Neural progenitor cell (in vitro differentiated cells): Measurements from ENCODE around the gene GLP2R. TPM values are rescaled to one million over a fixed set of nuclear protein-coding genes. Genes with fewer than 3 reads are reported as not detected.

Source experiments
- DNase-seq: peaks from one replicate; pipeline ENCODE4 v3.0.0-alpha.2; 2016; ENCODE audit warnings: low spot score
- H2AFZ ChIP-seq: fragments of 200-600 bp; sonication (generic); replicated peaks from 2 replicates; pipeline ENCODE4 v1.6.1; 2016; ENCODE audit warnings: antibody characterized with exemption
- H3F3A ChIP-seq: fragments of 200-600 bp; sonication (generic); 2 replicates; pipeline ENCODE4 v1.6.1; 2016; ENCODE audit warnings: antibody characterized with exemption, low read depth
- H3K27ac ChIP-seq: fragments of 200-600 bp; sonication (generic); 2 replicates; pipeline ENCODE4 v1.5.1; 2016; ENCODE audit warnings: mild to moderate bottlenecking
- H3K27me3 ChIP-seq: fragments of 200-600 bp; sonication (generic); 2 replicates; pipeline ENCODE4 v1.6.1; 2016; ENCODE audit warnings: mild to moderate bottlenecking, moderate library complexity
- H3K36me3 ChIP-seq: fragments of 200-600 bp; sonication (generic); 2 replicates; pipeline ENCODE4 v1.5.1; 2016
- H3K4me1 ChIP-seq: fragments of 200-600 bp; sonication (generic); 2 replicates; pipeline ENCODE4 v1.6.1; 2016; ENCODE audit warnings: mixed run types
- H3K4me2 ChIP-seq: fragments of 200-600 bp; sonication (generic); 2 replicates; pipeline ENCODE4 v1.6.1; 2016
- H3K4me3 ChIP-seq: fragments of 200-600 bp; sonication (generic); 2 replicates; pipeline ENCODE4 v1.5.1; 2016
- H3K79me2 ChIP-seq: fragments of 200-600 bp; sonication (generic); 2 replicates; pipeline ENCODE4 v1.6.1; 2016; ENCODE audit warnings: low read depth
- H3K9ac ChIP-seq: fragments of 200-600 bp; sonication (generic); 2 replicates; pipeline ENCODE4 v1.6.1; 2016
- H3K9me3 ChIP-seq: fragments of 200-600 bp; sonication (generic); 2 replicates; pipeline ENCODE4 v1.5.1; 2016; ENCODE audit warnings: low read depth
- H4K20me1 ChIP-seq: fragments of 200-600 bp; sonication (generic); 2 replicates; pipeline ENCODE4 v1.6.1; 2016; ENCODE audit warnings: low read depth
- H3K27ac Mint-ChIP-seq: 3 replicates; pipeline ENCODE4 v1.8.0; 2021; ENCODE audit warnings: mixed read lengths
- H3K27me3 Mint-ChIP-seq: 2 replicates; pipeline ENCODE4 v1.8.0; 2022; ENCODE audit warnings: low read depth, mild to moderate bottlenecking, inconsistent platforms, moderate library complexity, mixed read lengths; ENCODE audit not compliant: insufficient read depth
- H3K36me3 Mint-ChIP-seq: 3 replicates; pipeline ENCODE4 v1.8.0; 2021; ENCODE audit warnings: mixed read lengths
- H3K4me1 Mint-ChIP-seq: 3 replicates; pipeline ENCODE4 v1.8.0; 2021; ENCODE audit warnings: mixed read lengths
- H3K4me3 Mint-ChIP-seq: 3 replicates; pipeline ENCODE4 v1.8.0; 2021; ENCODE audit warnings: mild to moderate bottlenecking, moderate library complexity, mixed read lengths
- H3K9me3 Mint-ChIP-seq: 3 replicates; pipeline ENCODE4 v1.8.0; 2020; ENCODE audit warnings: mixed read lengths
- CTCF ChIP-seq: fragments of 200-600 bp; sonication (generic); IDR thresholded peaks from 2 replicates; pipeline ENCODE4 v1.5.1; 2017; ENCODE audit warnings: antibody characterized with exemption, mild to moderate bottlenecking
- EZH2 ChIP-seq: fragments of 200-600 bp; sonication (generic); IDR thresholded peaks from 2 replicates; pipeline ENCODE4 v1.6.1; 2017; ENCODE audit warnings: antibody characterized with exemption, mild to moderate bottlenecking, moderate library complexity
- EZH2phosphoT487 ChIP-seq: fragments of 200-600 bp; sonication (generic); IDR thresholded peaks from 2 replicates; pipeline ENCODE4 v1.6.1; 2017; ENCODE audit warnings: antibody characterized with exemption
- total RNA-seq: library from RNA; depleted of rRNA; stranded (reverse); fragments of >200 nt; gene quantifications from 2 replicates; pipeline ENCODE4 v1.2.3, GENCODE V29; 2015; ENCODE audit warnings: low replicate concordance

Gene GLP2R
- total RNA-seq, 1 donor from 2014 or later: not detected

- Mint-ChIP-seq H3K9me3 (peaks cover 3% of the 10 kb centered on the region), H3K27me3 (peaks cover 5% of the 10 kb centered on the region), H3K27ac (no peak overlapping the region), H3K4me1 (peaks cover 6% of the 10 kb centered on the region), H3K36me3 (no peaks in the 10 kb centered on the region), H3K4me3 (no peak overlapping the region)
- Histone ChIP-seq H3K27ac (no peak overlapping the region), H3K79me2 (no peaks in the 10 kb centered on the region), H3K27me3 (no peaks in the 10 kb centered on the region), H3F3A (no peaks in the 10 kb centered on the region), H4K20me1 (no peaks in the 10 kb centered on the region), H3K9ac (no peak overlapping the region), H3K9me3 (no peaks in the 10 kb centered on the region), H3K4me3 (no peak overlapping the region), H3K4me2 (no peak overlapping the region), H3K4me1 (peaks cover 3% of the 10 kb centered on the region), H3K36me3 (no peaks in the 10 kb centered on the region), H2AFZ (no peak overlapping the region)
- no peak for TF ChIP-seq EZH2
- TF ChIP-seq CTCF: no peak
- TF ChIP-seq EZH2phosphoT487: no peak
- DNase-seq: no peak
Observed at GRCh38 chr17:9817086-9817485, 8.6 kb upstream of the GLP2R start.

GRCh38 chr17:9818760-9819159 is 7.0 kb upstream of the GLP2R start:
- no peak overlapping the region for H3K27ac ChIP-seq
- H3K36me3 ChIP-seq: no peaks in the 10 kb centered on the region
- DNase-seq: no peak
- Mint-ChIP-seq H3K9me3 (peaks cover 3% of the 10 kb centered on the region), H3K4me1 (peaks cover 6% of the 10 kb centered on the region), H3K27ac (no peak overlapping the region), H3K36me3 (no peaks in the 10 kb centered on the region), H3K27me3 (peaks cover 5% of the 10 kb centered on the region), H3K4me3 (no peak overlapping the region)
- no peak overlapping the region for H2AFZ ChIP-seq
- no peaks in the 10 kb centered on the region for H3K27me3 ChIP-seq
- no peak overlapping the region for H3K4me3 ChIP-seq
- H3F3A ChIP-seq: no peaks in the 10 kb centered on the region
- H3K4me2 ChIP-seq: no peak overlapping the region
- TF ChIP-seq EZH2phosphoT487 (no peak), CTCF (no peak), EZH2 (no peak)
- peaks cover 3% of the 10 kb centered on the region for H3K4me1 ChIP-seq
- no peaks in the 10 kb centered on the region for H3K9me3 ChIP-seq
- H3K79me2 ChIP-seq: no peaks in the 10 kb centered on the region
- no peaks in the 10 kb centered on the region for H4K20me1 ChIP-seq
- no peak overlapping the region for H3K9ac ChIP-seq

GRCh38 chr17:9820448-9820847 is 5.3 kb upstream of the GLP2R start:
- TF ChIP-seq EZH2phosphoT487 (no peak), CTCF (no peak), EZH2 (no peak)
- Histone ChIP-seq H3K79me2 (no peaks in the 10 kb centered on the region), H3K4me1 (peaks cover 3% of the 10 kb centered on the region)

GRCh38 chr17:9821921-9822320 is 3.8 kb upstream of the GLP2R start, which contains the start of gene GSG1L2:
Gene GSG1L2 (minus strand): TSS chr17:9822079. CDS start chr17:9822071, 8 bp downstream.
- H3K27me3 ChIP-seq: no peaks in the 10 kb centered on the region
- no peaks in the 10 kb centered on the region for H3K27me3 Mint-ChIP-seq
- no peak within 1 kb of the TSS for H3K27ac Mint-ChIP-seq
- TF ChIP-seq EZH2phosphoT487: no peak
- no peak for TF ChIP-seq CTCF
- TF ChIP-seq EZH2: no peak
- H3K9ac ChIP-seq: no peak within 1 kb of the TSS
- no peaks in the 10 kb centered on the region for H3K36me3 Mint-ChIP-seq
- H3K27ac ChIP-seq: no peak within 1 kb of the TSS
- H3K36me3 ChIP-seq: no peaks in the 10 kb centered on the region
- no peaks in the 10 kb centered on the region for H3K4me1 Mint-ChIP-seq
- H3K4me3 Mint-ChIP-seq: no peak within 1 kb of the TSS
- H3F3A ChIP-seq: no peaks in the 10 kb centered on the region
- no peaks in the 10 kb centered on the region for H4K20me1 ChIP-seq
- H3K4me3 ChIP-seq: no peak within 1 kb of the TSS
- no peaks in the 10 kb centered on the region for H3K9me3 ChIP-seq
- DNase-seq: no peak
- H2AFZ ChIP-seq: peak within 1 kb of the TSS; percentile 63
- peaks cover 3% of the 10 kb centered on the region for H3K4me1 ChIP-seq
- H3K79me2 ChIP-seq: no peaks in the 10 kb centered on the region
- no peak within 1 kb of the TSS for H3K4me2 ChIP-seq
- H3K9me3 Mint-ChIP-seq: no peaks in the 10 kb centered on the region

More at GRCh38 chr17:9820448-9820847, 5.3 kb upstream of the GLP2R start:
- Histone ChIP-seq H3K4me2 (no peak overlapping the region), H3K27me3 (no peaks in the 10 kb centered on the region), H3F3A (no peaks in the 10 kb centered on the region), H3K27ac (no peak overlapping the region), H4K20me1 (no peaks in the 10 kb centered on the region), H3K9ac (no peak overlapping the region), H3K4me3 (no peak overlapping the region), H2AFZ (peak overlapping the region; percentile 63), H3K9me3 (no peaks in the 10 kb centered on the region), H3K36me3 (no peaks in the 10 kb centered on the region)
- Mint-ChIP-seq H3K36me3 (no peaks in the 10 kb centered on the region), H3K27me3 (peaks cover 5% of the 10 kb centered on the region), H3K27ac (no peak overlapping the region), H3K9me3 (peaks cover 3% of the 10 kb centered on the region), H3K4me1 (peaks cover 6% of the 10 kb centered on the region), H3K4me3 (no peak overlapping the region)
- no peak for DNase-seq
